ENCODE measurements around the gene PYGO1.
"Not testable (repeated sequence)": the region's sequence is repeated elsewhere in the genome, so short reads cannot be mapped to it uniquely, and the experiment has no call there.

Gene PYGO1

DNA sequence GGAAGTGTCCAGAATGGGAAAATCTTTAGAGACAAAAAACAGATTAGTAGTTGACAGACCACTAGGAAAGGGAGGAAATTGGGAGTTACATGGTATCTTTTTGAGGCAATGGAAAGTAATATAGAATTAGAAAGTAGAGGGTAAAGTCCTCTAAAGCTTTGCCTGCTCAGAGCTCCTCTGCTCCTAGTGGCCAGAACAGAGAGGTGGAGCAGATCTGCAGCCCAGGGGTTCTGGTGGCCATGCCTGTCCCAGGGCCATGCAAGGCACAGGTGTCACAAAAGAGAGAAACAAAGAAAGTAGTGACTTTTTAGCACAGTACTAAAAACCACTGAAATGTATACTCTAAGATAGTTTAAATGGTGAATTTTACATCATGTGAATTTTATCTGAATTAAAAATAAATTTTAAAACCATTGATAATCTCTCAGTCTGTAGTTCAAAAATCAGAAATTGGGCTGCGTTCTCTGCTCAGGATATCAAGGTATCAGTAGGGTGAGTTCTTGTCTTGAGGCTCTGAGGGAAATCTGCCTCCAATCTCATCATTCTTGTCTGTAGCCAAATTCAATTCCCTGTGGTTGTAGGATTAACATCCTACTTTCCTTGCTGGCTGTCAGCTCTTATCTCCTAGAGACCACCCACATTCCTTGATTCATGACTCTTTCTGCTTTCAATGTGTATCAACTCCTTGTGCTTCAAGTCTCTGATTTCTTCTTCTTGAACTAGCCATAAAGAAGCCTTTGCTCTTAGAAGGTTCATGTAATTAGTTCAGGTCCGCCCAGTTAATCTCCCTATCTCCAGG lies 23.6 kb downstream of the PYGO1 start:
- DNase-seq, result no peak

DNA sequence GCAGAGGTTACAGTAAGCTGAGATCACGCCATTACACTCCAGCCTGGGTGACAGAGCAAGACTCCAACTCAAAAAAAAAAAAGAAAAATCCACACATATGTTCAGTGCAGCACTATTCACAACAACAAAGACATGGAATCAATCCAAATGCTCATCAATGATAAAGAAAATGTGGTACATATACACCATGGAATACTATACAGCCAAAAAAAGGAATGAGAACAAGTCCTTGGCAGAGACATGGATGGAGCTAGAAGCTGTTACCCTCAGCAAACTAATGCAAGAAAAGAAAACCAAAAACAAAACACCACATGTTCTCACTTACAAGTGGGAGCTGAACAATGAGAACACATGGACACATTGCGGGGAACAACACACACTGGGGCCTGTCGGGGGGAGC lies 25.5 kb downstream of the PYGO1 start:
- no peak for DNase-seq

DNA sequence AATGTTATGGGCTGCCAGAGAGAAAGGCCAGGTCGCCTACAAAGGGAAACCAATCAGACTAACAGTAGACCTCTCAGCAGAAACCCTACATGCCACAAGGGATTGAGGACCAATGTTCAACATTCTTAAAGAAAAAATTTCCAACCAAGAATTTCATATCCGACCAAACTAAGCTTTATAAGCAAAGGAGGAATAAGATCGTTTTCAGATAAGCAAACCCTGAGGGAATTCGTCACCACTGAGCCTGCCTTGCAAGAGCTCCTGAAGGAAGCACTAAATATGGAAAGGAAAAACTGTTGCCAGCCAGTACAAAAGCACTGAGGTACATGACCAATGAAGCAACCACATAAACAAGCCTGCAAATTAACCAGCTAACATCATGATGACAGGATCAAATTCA lies 33.1 kb downstream of the PYGO1 start:
- peak in 1 of 2 experiments; percentile 2 for DNase-seq

DNA sequence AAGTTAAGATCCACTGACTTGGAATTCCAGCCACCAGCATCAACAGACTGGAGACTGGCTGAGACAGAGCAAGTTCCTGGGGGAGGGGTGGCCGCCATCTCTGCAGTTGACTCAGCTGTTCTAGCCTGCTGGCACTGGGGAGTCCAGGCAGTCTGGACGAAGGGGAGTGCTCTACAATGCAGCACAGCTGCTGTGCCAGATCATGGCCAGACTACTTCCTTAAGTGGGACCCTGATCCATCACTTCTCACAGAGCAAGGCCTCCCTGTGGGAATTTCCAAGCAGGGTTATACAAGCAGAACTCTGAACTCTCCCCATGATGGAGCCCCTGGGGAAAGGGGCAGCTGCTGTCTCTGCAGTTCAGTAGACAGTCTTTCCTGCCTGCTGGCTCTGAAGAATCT lies 35.2 kb downstream of the PYGO1 start:
- DNase-seq, result no peak

DNA sequence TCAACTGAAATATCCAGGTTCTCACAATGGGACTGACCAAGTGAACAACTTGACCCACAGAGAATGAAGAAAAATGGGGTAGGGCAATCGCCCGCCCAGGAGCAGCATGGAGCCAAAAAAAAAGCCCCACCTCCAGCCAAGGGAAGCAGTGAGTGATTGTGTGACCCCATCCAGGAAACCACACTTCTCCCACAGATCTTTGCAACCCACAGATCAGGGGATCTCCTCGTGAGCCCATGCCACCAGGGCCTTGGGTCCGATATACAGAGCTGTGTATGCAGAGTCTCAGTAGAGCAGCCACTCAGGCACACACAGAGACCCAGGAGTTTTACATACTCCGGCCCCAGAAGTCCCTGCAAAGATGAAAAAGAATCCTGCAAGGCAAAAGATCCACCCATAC lies 35.7 kb downstream of the PYGO1 start:
- DNase-seq, result no peak

DNA sequence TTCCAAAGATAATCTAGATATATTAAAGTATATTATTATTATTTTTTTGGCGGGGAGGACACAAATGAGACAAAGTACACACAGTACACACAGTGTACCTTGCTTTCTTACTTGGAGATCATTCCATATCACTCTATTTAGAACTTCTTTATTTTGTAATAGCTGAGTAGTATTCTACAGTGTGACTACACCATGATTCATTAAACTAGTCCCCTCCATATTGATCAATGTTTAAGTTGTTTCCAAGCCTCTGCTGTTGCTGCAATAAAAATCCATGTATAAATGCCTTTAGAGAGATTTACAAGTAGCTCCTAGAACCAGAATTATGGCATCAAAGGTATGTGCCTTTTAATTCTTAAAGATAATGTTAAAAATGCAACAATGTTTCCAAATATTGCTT lies 38.8 kb downstream of the PYGO1 start:
- no peak for DNase-seq

DNA sequence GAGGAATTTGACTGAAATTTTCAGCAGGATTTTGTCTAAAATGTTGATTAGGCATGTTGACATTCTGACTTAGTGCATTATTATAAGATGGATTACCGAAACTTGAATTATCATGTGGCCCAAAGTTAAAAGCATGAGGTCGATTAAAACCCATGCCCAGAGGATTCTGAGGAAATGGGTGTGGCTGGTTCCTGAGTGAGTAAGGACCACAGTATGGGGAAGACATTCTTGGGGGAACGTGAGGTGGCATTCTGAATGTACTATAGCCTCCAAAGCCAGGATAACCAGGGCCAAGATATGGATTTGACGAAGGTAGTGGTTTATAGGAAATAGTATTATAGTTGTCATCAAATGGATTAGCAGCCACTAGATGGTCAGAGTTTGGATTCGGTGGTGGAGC lies 41.4 kb downstream of the PYGO1 start:
- DNase-seq, result no peak

DNA sequence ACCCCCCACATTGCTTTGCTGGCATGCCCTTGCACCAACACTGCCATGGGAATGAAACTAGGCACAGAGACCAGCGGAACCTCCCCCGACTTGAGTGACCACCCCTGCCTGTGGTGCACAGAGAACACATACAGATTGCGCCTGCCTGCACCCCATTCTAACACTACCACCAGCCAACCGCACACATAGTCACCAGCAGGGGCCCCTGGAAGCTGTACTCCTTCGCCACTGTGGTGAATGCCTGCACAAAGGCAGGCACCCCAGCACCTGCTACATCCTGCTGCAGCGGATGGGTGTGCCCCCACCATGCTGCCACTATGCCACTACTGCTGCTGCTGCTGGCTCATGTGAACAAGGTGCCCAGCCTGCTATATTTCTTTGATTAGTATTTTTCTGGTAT lies 52.7 kb downstream of the PYGO1 start:
- no peak for DNase-seq

DNA sequence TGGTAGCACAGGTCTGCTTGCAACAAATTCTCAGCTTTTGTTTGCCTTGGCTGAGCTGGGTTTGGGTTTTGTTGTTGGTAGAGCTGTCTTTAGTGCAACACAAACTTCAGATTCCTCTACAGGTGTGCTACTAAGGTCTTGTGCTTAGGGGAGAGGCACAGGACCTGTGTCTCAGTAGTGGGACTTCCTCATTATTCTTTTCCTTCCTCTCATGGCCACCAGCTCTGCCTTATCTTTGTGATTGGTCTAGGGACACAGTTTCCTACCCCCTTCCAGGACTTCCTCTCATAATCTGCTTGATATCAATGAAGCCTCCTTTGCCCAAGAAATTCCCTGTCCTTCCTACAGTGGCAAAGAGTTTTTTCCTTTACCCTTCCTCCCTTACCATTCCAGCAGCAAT lies 55.2 kb downstream of the PYGO1 start:
- no peak for DNase-seq

DNA sequence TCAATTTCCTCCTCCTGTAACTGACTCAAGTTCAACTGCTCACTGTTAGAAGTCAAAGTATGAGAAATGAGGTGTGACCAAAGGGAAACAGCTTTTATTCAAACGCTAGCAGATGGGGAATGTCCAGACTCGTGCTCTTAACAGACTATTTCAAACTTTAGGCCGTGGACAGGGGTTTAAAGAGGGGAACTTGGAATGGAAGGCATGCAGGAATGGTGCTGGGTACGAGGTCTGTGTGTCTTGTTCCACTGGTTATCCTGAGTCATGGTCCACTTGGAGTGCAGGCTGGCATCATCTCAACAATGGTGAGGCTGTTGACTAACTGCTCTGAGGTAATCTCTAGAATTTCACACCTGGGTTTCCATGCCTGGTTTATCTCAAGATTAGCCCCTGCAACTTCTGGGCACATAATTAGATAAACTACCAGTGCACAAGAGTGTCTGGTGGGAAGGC lies 57.3 kb downstream of the PYGO1 start:
- no peak for DNase-seq

DNA sequence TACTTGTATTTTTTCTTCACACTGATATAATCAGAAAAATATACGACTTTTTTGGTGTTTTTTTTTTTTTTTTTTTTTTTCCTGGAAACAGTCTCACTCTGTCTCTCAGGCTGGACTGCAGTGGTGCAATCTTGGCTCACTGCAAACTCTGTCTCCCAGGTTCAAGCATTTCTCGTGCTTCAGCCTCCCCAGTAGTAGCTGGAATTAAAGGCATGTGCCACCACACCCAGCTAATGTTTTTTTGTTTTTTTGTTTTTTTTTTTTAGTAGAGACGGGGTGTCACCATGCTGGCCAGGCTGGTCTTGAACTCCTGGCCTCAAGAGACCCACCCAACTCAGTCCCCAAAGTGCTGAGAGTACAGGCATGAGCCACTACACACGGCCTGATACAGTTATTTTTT lies 59.3 kb downstream of the PYGO1 start:
- no peak for DNase-seq

DNA sequence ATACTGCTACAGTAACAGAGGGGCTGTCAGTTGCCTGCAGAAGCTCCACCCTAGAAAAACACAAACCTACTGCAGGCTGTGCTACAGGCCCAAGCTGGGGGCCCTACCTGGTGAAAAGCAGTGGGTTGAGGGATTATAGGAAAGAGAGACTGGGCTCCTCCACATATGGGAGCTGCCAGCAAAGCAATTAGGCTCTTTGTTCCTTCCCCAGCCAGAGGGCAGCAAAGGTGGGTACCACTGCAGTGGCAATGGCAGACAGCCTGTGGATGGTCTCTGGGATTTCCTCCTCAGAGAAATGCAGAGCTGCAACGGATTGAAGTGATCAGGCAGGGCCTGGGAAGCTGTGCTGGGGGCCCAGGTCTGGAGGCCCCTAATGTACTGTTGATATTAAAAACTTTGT lies 61.0 kb downstream of the PYGO1 start:
- no peak for DNase-seq

DNA sequence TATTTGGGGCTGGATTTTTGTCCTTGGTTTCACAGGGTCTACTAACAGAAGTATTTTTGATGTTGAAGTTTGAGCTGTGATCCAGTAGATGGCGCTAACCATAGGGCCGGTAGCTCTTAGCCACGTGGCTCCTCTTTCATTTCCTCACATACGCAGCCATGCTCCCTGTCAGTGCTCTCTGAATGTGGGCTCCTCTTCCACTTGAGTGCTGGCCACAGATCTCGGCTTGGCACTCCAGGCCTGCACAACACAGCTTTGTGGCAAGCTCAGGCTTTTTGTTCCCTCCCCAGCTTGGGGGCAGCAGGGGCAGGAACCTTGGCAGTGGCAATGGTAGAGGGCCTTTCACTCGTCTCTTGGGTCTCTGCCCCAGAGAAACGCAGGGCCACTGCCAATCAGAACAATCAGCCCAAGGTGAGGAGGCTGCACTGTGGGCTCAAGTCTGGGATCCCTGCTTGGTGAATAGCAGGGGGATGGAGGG lies 61.5 kb downstream of the PYGO1 start:
- DNase-seq, result no peak

DNA sequence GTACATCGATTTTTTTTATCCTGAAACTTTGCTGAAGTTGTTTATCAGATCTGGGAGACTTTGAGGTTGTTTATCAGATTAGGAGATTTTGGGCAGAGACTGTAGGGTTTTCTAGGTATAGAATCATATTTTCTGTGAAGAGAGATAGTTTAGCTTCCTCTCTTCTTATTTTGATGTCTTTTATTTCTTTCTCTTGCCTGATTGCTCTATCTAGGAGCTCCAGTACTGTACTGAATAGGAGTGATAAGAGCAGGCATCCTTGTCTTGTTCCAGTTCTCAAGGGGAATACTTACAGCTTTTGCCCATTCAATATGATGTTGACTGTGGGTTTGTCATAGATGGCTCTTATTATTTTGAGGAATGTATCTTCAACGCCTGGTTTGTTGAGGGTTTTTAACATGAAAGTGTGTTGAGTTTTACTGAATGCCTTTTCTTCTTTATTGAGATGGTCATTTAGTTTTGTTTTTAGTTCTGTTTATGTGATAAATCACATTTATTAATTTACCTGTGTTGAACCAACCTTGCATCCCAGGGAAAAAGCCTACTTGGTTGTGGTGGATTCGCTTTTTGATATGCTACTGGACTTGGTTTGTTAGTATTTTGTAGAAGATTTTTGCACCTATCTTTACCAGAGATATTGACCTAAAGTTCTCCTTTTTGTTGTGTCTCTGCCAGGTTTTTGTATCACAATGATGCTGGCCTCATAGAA lies 65.2 kb downstream of the PYGO1 start:
- DNase-seq, result no peak

DNA sequence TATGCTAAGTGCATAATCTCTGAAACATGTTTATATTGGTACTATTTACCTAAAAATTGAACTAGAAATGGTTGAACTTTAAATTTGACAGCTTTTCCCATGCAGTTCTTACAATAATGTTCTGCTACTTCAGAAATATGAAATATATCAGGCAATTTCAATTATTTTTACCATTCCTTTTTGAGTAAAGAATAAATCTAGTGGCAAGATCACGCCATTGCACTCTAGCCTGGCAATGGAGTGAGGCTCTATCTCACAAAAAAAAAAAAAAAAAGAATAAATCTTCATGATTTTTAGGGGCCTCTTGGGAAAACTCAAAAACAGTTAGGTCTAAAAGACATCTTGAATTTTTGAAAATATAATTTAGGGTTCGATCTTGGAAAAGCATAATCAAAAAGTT lies 69.5 kb downstream of the PYGO1 start:
- DNase-seq, result no peak

DNA sequence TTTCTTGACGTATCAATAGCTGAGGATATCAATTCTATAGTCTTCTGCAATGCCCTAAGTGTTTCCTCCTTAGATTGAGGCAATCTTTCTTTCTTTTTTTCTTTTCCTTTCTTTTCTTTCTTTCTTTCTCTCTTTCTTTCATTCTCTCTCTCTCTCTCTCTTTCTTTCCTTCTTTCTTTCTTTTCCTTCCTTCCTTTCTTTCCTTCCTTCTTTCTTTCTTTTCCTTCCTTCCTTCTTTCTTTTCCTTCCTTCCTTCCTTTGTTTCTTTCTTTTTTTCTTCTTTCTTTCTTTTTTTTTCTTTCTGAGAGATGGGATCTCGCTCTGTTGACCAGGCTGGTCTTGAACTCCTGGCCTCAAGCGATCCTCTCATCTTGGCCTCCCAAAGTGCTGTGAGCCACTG lies 70.1 kb downstream of the PYGO1 start:
- DNase-seq, result no peak

DNA sequence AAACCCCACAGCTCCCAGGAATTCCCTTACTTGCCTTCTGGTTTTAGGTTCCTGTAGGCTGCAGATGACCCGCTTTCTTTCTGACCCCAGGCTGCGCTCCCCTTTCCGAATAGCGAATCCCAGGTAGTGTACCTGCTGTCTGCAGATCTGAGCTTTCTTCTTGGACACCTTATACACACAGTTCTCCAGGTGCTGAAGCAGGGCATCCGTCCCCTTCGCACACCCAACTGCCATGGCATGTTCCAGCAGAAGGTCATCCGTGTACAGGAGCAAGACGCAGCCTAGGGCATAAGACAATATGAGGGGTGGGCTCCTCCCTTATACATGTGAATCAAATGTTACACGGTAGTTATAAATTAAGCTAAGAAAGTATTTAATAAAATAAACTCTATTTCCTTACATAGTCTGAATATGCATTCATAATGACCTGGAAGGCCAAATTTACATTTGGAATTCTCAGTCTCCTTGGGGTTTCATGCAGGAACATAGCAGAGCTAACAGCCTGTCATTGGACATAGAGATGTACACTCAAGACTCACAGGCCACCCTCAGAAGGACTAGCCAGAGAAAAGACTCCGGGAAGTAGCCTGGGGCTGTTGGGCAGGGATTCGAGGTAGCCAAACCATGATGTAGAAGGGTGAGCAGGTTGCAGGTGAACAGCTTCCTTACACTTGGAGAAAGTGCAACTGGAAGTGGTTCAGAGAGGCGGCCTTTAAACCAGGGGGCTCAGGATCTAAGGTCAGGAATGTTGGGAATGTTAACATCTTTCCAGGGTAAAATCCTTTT lies 72.0 kb downstream of the PYGO1 start:
- DNase-seq, result no peak

DNA sequence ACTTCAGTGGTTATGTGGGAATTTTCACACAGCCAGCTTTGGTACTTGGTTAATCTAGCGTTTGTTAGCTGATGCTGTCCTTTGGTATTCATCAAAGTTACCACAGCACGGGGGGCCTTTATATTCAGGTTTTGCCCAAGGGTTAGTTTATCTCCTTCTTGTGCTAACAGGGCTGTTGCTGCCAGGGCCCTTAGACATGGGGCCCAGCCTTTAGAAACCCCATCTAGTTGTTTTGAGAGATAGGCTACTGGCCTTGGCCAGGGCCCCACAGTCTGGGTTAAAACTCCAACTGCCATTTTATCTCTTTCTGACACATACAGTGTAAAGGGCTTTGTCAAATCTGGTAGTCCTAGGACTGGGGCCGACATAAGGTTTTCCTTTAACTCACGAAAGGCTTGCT lies 72.7 kb downstream of the PYGO1 start:
- DNase-seq, result no peak

DNA sequence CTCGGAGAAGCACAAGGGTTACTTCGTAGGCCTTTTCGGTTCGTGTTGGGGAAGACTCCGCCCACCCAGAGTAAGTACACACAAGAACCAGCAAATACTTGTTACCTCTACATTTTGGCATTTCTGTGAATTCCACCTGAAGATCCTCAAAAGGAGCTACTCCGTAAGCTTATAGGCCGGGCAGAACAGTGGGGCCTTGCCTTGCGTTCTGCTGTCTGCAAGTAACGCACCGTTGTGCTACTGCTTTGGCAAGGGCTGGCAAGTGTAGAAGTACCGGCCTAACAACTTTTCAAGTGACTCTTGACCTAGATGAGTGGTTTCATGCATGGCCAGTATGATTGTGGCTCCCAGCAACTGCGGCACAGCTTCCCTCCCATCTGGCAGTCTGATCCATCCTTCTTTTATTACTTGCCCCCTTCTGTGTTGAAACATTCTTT lies 73.7 kb downstream of the PYGO1 start:
- no peak for DNase-seq

DNA sequence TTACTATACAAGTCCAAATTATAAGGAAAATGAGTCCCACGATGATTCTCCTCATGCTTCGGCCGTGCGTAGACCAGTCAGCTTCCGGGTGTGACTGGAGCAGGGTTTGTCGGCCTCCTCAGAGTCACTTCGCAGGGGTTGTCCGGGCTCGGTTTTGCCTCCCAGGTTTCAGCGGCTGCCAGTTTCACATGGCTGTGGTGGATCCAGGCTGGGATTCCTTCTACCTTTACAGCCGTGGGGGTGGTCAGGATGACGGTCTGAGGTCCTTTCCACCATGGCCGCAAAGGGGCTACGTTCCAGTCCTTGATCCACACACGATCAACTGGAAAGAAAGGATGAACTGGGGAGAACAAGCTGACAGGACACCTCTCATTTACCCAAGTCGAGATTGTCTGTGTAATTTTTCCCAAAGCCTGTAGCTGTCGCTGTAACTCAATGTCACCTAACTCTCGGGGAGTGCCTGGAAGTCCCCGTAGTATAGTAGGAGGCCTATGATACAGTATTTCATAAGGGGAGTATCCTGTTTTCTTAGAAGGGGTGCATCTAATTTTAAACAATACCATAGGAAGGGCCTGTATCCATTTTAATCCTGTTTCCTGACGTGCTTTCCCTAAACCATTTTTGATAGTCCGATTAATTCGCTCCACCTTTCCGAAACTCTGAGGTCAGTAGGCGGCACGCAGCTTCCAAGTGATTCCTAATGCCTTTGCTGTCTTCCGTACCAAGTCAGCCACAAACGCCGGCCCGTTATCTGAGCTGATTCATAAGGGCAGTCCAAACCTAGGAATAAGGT lies 74.3 kb downstream of the PYGO1 start:
- DNase-seq, result not testable (repeated sequence)

DNA sequence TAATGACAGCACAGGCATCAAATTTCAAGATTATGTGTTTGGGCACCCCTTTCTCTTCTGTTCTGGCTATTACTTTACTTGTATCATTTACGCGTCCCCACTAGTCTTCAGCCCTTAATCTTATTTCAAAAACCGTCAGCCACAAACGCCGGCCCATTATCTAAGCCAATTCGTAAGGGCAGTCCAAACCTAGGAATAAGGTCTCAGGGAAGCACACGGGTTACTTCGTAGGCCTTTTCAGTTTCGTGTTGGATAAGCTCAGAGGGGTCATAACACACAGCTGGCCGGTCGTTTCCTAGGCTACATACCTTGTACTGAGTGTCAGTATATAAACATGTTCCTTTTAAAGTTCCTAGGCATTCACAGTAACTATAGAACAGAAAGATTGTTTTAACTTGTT lies 75.0 kb downstream of the PYGO1 start:
- no peak for DNase-seq

DNA sequence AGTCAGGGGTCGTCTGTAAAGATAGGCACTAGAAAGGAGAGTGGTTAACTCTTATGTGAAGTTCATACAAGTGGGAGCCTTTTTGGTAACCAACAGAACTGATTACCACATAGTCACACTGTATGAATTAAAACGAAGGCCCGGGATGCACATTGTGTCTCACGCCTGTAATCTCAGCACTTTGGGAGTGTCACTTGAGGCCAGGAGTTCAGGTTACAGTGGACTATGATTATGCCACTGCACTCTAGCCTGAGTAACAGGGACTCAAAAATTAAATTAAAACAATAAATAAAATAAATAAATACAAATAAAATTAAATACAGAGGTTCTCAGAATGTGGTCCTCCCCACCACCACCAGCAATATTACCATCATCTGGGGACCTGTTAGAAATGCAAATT lies 80.6 kb downstream of the PYGO1 start:
- no peak for DNase-seq

DNA sequence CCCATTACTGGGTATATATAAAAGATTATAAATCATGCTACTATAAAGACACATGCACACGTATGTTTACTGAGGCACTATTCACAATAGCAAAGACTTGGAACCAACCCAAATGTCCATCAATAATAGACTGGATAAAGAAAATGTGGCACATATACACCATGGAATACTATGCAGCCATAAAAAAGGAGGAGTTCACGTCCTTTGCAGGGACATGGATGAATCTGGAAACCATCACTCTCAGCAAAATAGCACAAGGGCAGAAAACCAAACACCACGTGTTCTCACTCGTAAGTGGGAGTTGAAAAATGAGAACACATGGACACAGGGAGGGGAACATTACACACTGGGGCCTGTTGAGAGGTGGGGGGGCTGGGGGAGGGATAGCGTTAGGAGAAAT lies 82.7 kb downstream of the PYGO1 start:
- DNase-seq, result not testable (repeated sequence)
